Endothelial cell of umbilical vein (primary cell): ENCODE measurements around the gene PPFIA3. TPM values are rescaled to one million over a fixed set of nuclear protein-coding genes. Genes with fewer than 3 reads are reported as not detected.
A peak's percentile ranks its signal among the peaks of the same experiment; 100 is the strongest.

Experiments
- BruUV-seq: library from RNA; stranded (reverse); fragments of 400-500 nt; replicated peaks from 2 replicates; lab custom pipeline; 2021; lab: Mats Ljungman, UMichigan
- CTCF ChIA-PET: fragments of 300-600, 350-600 bp; sonication (Branson Sonifier 250); formaldehyde crosslinking; loops from one replicate; lab custom pipeline; 2021; ENCODE audit warnings: antibody characterized with exemption, inconsistent platforms; lab: Charles Lee
- POLR2A ChIA-PET: fragments of 300-600, 350-600 bp; sonication (Branson Sonifier 250); formaldehyde crosslinking; loops from one replicate; lab custom pipeline; 2021; ENCODE audit warnings: antibody characterized with exemption, inconsistent platforms; lab: Charles Lee
- DNase-seq: peaks from one replicate; pipeline ENCODE4 v3.0.0-alpha.2; 2011; ENCODE audit warnings: low read depth, low spot score
- FAIRE-seq: peaks from 2 replicates; lab custom pipeline; 2011; peaks lifted over from hg19 to GRCh38; lab: Jason Lieb, UNC
- H2AFZ ChIP-seq: 2 replicates; pipeline ENCODE4 v1.6.0; 2012; ENCODE audit warnings: low read depth, low read length, control low read depth, inconsistent platforms
- H3K27ac ChIP-seq: 2 replicates; pipeline ENCODE4 v1.5.1; 2011; ENCODE audit warnings: low read depth, mild to moderate bottlenecking, control low read depth, low read length, moderate library complexity; ENCODE audit not compliant: insufficient read depth
- H3K27me3 ChIP-seq, 2 experiments: 2 replicates each; pipeline versions ENCODE4 v1.6.0 to v1.6.1; 2011; ENCODE audit warnings: low read length in 2 of 2, mixed read lengths in 1 of 2; ENCODE audit not compliant: control insufficient read depth in 2 of 2, insufficient read depth in 2 of 2
- H3K36me3 ChIP-seq, 2 experiments: 2 replicates in 1 of 2; 3 replicates in 1 of 2; pipeline ENCODE4 v1.5.1; 2011; ENCODE audit warnings: low read length in 2 of 2, mild to moderate bottlenecking in 1 of 2, moderate library complexity in 1 of 2; ENCODE audit not compliant: control insufficient read depth in 2 of 2, insufficient read depth in 2 of 2; ENCODE audit errors: extremely low read depth in 1 of 2
- H3K4me1 ChIP-seq: 3 replicates; pipeline ENCODE4 v1.5.1; 2011; ENCODE audit warnings: mild to moderate bottlenecking, low read length; ENCODE audit not compliant: control insufficient read depth, insufficient read depth; ENCODE audit errors: extremely low read depth
- H3K4me2 ChIP-seq: 2 replicates; pipeline ENCODE4 v1.6.1; 2011; ENCODE audit warnings: low read length, control low read depth, mixed read lengths; ENCODE audit not compliant: insufficient read depth
- H3K4me3 ChIP-seq, 3 experiments: fragments of 200-600 bp in 1 of 3; sonication (generic), shearing (Covaris generic) in 1 of 3; replicated peaks in 1 of 3; 2 replicates each; pipeline ENCODE4 v1.5.1; 2011 to 2016; ENCODE audit warnings: control low read depth in 3 of 3, low read length in 3 of 3, mild to moderate bottlenecking in 2 of 3, inconsistent platforms in 1 of 3, low read depth in 1 of 3, moderate library complexity in 1 of 3; ENCODE audit not compliant: insufficient read depth in 1 of 3
- H3K79me2 ChIP-seq: 2 replicates; pipeline ENCODE4 v1.6.0; 2012; ENCODE audit warnings: low read length, inconsistent platforms; ENCODE audit not compliant: control insufficient read depth, insufficient read depth
- H3K9ac ChIP-seq: replicated peaks from 2 replicates; pipeline ENCODE3; 2011; ENCODE audit warnings: low read length, control low read depth; ENCODE audit not compliant: insufficient read depth; ENCODE audit errors: extremely low read depth
- H3K9me1 ChIP-seq: replicated peaks from 3 replicates; pipeline ENCODE4 v1.6.0; 2011; ENCODE audit warnings: mild to moderate bottlenecking, low read length; ENCODE audit not compliant: control insufficient read depth, insufficient read depth; ENCODE audit errors: extremely low read depth
- H3K9me3 ChIP-seq: replicated peaks from 2 replicates; pipeline ENCODE4 v1.5.1; 2012; ENCODE audit warnings: low read length, inconsistent platforms; ENCODE audit not compliant: control insufficient read depth, insufficient read depth
- H4K20me1 ChIP-seq: replicated peaks from 2 replicates; pipeline ENCODE3; 2011; ENCODE audit warnings: mild to moderate bottlenecking, low read length; ENCODE audit not compliant: control insufficient read depth, insufficient read depth; ENCODE audit errors: extremely low read depth
- EZH2 ChIP-seq: IDR thresholded peaks from 2 replicates; pipeline ENCODE4 v1.6.1; 2012; ENCODE audit warnings: borderline replicate concordance, low read depth, mild to moderate bottlenecking, moderate library complexity, low read length, inconsistent platforms; ENCODE audit not compliant: severe bottlenecking
- FOS ChIP-seq: IDR thresholded peaks from 2 replicates; pipeline ENCODE4 v1.6.1; 2011; ENCODE audit warnings: mild to moderate bottlenecking, low read length, moderate library complexity, borderline replicate concordance; ENCODE audit not compliant: insufficient read depth
- GATA2 ChIP-seq: IDR thresholded peaks from 2 replicates; pipeline ENCODE4 v1.7.0; 2011; ENCODE audit warnings: low read depth, mild to moderate bottlenecking, moderate library complexity, mixed read lengths, low read length; ENCODE audit not compliant: insufficient read length, insufficient read depth
- JUN ChIP-seq: IDR thresholded peaks from 2 replicates; pipeline ENCODE4 v1.6.1; 2011; ENCODE audit warnings: borderline replicate concordance, low read depth; ENCODE audit not compliant: insufficient read length, insufficient read depth
- MYC ChIP-seq: IDR thresholded peaks from one replicate; pipeline ENCODE4 v1.6.1; 2011; ENCODE audit warnings: mild to moderate bottlenecking, low read depth, low read length
- POLR2A ChIP-seq: IDR thresholded peaks from 2 replicates; pipeline ENCODE4 v1.6.1; 2012; ENCODE audit warnings: low read depth, mild to moderate bottlenecking, control low read depth, low read length
- POLR2AphosphoS5 ChIP-seq: IDR thresholded peaks from 2 replicates; pipeline ENCODE4 v1.6.1; 2012; ENCODE audit warnings: low read depth, mild to moderate bottlenecking, control low read depth, low read length, moderate library complexity; ENCODE audit not compliant: insufficient read depth
- dilution Hi-C: fragments of 300-500 bp; cut with MboI; formaldehyde crosslinking; loops from one replicate; pipeline ENCODE4 v1.15.0; 2019; ENCODE audit warnings: low sequenced_read_pairs; ENCODE audit not compliant: extremely low pct_ligation_motif_present
- intact Hi-C: fragments of 100-400 bp; cut with micrococcal nuclease; formaldehyde crosslinking; loops from one replicate; pipeline ENCODE4 v1.10.0; 2022
- polyA plus RNA-seq, 4 experiments: library from polyadenylated mRNA; depleted of rRNA in 3 of 4; stranded (reverse) in 3 of 4; unstranded in 1 of 4; fragments of >200 nt; gene quantifications; 2 replicates each; pipeline versions ENCODE4 v1.2.1 to v1.2.3, GENCODE V29; 2011 to 2012; ENCODE audit warnings: missing spikeins in 1 of 4
- total RNA-seq: library from RNA; stranded (reverse); gene quantifications from 2 replicates; pipeline ENCODE4 v1.2.3, GENCODE V29; 2021
- TF ChIP-seq, protein P1 (sequence below): IDR thresholded peaks from 2 replicates; pipeline ENCODE4 v1.6.1; 2011; ENCODE audit not compliant: insufficient read depth, insufficient read length
- TF ChIP-seq, protein P2 (sequence below), 2 donors: IDR thresholded peaks; 1 replicate in 1 of 2; 2 replicates in 1 of 2; pipeline ENCODE4 v1.5.1; 2011; ENCODE audit warnings: low read length in 2 of 2, mild to moderate bottlenecking in 2 of 2, moderate library complexity in 2 of 2, control low read depth in 1 of 2, inconsistent platforms in 1 of 2, low read depth in 1 of 2; ENCODE audit not compliant: insufficient read depth in 1 of 2; ENCODE audit errors: extremely low read depth in 1 of 2

The PPFIA3 gene
- total and polyA plus RNA-seq, 2 donors (not counting 3 experiments of a cell fraction or from before 2014, with no cell fraction given), result 1.3 to 2.0 TPM

DNA sequence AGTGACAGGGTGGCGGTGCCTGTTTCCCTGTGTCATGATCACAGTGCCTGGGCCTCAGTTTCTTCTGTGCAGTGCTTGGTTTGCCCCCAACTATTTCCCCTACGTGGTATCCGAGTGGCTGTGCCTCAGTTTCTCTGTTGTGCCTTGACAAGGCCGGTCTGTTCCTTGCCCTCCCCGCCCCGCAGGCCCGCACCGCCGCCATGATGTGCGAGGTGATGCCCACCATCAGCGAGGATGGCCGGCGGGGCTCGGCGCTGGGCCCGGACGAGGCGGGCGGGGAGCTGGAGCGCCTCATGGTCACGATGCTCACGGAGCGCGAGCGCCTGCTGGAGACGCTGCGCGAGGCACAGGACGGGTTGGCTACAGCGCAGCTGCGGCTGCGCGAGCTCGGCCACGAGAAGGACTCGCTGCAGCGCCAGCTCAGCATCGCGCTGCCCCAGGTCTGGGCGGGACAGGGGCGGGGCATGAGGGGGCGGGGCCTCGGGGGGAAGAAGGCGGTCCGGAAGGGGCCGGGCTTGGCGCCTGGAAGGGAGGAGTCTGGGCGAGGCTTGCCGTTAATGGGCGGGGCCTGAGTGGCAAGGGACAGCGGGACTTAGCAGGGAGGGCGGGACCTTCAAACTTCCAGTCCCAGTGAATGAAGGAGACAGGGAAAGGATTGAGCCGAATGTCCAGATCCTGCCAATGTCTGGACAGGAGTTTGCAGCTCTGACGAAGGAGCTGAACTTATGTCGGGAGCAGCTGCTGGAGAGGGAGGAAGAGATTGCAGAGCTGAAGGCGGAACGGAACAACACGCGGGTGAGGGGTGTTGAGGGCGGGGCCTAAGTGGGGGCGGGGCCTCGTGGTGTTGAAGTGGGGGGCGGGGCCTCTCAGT lies 8.6 kb downstream of the PPFIA3 start:
- ChIA-PET POLR2A (interaction anchor here (0.6 to 0.7 kb wide), 4 partner anchors 14 to 326 kb away, joined by 3 to 7 read pairs (median 4); partner anchors contain the start of gene LIN7B), CTCF (interaction anchor here (0.7 to 2.0 kb wide), 14 partner anchors 8 to 134 kb away, joined by 3 to 15 read pairs (median 6); partner anchors contain the start of genes LIN7B and RUVBL2)
- Histone ChIP-seq H4K20me1 (no peaks in the 10 kb centered on the region), H3K4me1 (no peaks in the 10 kb centered on the region), H3K9me1 (no peaks in the 10 kb centered on the region), H3K4me3 (no peak overlapping the region), H2AFZ (peak overlapping the region; percentile 86), H3K9ac (no peak overlapping the region), H3K4me2 (peak overlapping the region; percentile 49), H3K9me3 (no peaks in the 10 kb centered on the region), H3K27me3 (peaks cover 0 to 4% of the 10 kb centered on the region in 2 experiments), H3K36me3 (no peaks in the 10 kb centered on the region), H3K79me2 (no peaks in the 10 kb centered on the region), H3K27ac (no peak overlapping the region)
- intact Hi-C loops (loop anchor here (2.0 to 5.0 kb wide), 2 partner anchors 15 to 41 kb away; partner anchors contain the start of gene SNRNP70), dilution Hi-C loops (no loop called here)
- no TSS peak for BruUV-seq
- FAIRE-seq (peak; percentile 98), DNase-seq (peak; percentile 98)
- TF ChIP-seq GATA2, result no peak
- no peak for TF ChIP-seq POLR2A
- TF ChIP-seq, protein P1, sequence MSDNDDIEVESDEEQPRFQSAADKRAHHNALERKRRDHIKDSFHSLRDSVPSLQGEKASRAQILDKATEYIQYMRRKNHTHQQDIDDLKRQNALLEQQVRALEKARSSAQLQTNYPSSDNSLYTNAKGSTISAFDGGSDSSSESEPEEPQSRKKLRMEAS, result peak; percentile 98
- TF ChIP-seq JUN, result no peak
- no peak for TF ChIP-seq FOS
- no peak for TF ChIP-seq EZH2
- TF ChIP-seq, protein P2, sequence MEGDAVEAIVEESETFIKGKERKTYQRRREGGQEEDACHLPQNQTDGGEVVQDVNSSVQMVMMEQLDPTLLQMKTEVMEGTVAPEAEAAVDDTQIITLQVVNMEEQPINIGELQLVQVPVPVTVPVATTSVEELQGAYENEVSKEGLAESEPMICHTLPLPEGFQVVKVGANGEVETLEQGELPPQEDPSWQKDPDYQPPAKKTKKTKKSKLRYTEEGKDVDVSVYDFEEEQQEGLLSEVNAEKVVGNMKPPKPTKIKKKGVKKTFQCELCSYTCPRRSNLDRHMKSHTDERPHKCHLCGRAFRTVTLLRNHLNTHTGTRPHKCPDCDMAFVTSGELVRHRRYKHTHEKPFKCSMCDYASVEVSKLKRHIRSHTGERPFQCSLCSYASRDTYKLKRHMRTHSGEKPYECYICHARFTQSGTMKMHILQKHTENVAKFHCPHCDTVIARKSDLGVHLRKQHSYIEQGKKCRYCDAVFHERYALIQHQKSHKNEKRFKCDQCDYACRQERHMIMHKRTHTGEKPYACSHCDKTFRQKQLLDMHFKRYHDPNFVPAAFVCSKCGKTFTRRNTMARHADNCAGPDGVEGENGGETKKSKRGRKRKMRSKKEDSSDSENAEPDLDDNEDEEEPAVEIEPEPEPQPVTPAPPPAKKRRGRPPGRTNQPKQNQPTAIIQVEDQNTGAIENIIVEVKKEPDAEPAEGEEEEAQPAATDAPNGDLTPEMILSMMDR (IDR thresholded peaks at IDR 0.05; ENCODE audit: extremely low read depth in 1 of 2, insufficient read depth in 1 of 2, low read depth in 1 of 2, low read length in 2 of 2), result peak in 1 of 2 donors; percentile 38
- TF ChIP-seq MYC, result peak; percentile 81
- TF ChIP-seq POLR2AphosphoS5, result peak; percentile 48
